Pancreas (tissue), 10 donors: ENCODE measurements around the gene SPAG16. TPM values are rescaled to one million over a fixed set of nuclear protein-coding genes. Genes with fewer than 3 reads are reported as not detected.

Source experiments
- ATAC-seq, 4 donors: fragments of 200-7000 bp; cut with Tn5 transposase; one replicate each; pipeline versions ENCODE4 v1.8.0 to v1.9.1; 2020; ENCODE audit warnings: mild to moderate bottlenecking in 4 of 4, moderate library complexity in 4 of 4
- DNase-seq, 6 donors: peaks; one replicate each; pipeline ENCODE4 v3.0.0-alpha.2; 2020
- FAIRE-seq: peaks from 2 replicates; lab custom pipeline; 2012; peaks lifted over from hg19 to GRCh38; lab: Jason Lieb, UNC
- H3K27ac ChIP-seq, 4 donors: fragments of 200-600 bp; sonication (generic); 1 replicate in 3 of 4; 2 replicates in 1 of 4; pipeline versions ENCODE4 v1.5.0 to v1.8.0; 2020
- H3K27me3 ChIP-seq, 4 donors: fragments of 200-600 bp; one replicate each; pipeline ENCODE4 v1.8.0; 2021
- H3K36me3 ChIP-seq, 3 donors: fragments of 200-600 bp; sonication (generic) in 1 of 3; one replicate each; pipeline versions ENCODE4 v1.5.0 to v1.8.0; 2020 to 2021
- H3K4me1 ChIP-seq, 3 donors: fragments of 200-600 bp; one replicate each; pipeline ENCODE4 v1.8.0; 2021
- H3K4me3 ChIP-seq, 4 donors: fragments of 200-600 bp; sonication (generic) in 2 of 4; one replicate each; pipeline versions ENCODE4 v1.5.0 to v1.8.0; 2020 to 2021
- H3K9me3 ChIP-seq, 4 donors: fragments of 200-600 bp; one replicate each; pipeline ENCODE4 v1.8.0; 2021
- CTCF ChIP-seq, 4 donors: fragments of 200-600 bp; sonication (generic) in 3 of 4; IDR thresholded peaks; one replicate each; pipeline versions ENCODE4 v1.5.0 to v1.8.0; 2021; ENCODE audit warnings: antibody characterized with exemption in 4 of 4
- WGBS, 2 donors: extraction: QIAGEN DNeasy Blood & Tissue Kit; methylation state at CpG; one replicate each; pipeline ENCODE4 v1.1.7; 2013; 5-methylcytosine and 5-hydroxymethylcytosine counted together
- intact Hi-C, 3 donors: fragments of 100-400 bp; cut with DNase I; formaldehyde crosslinking; loops; one replicate each; pipeline versions ENCODE4 v1.11.1 to v1.14.2; 2022
- polyA plus RNA-seq, 2 donors: library from polyadenylated mRNA; stranded (reverse); fragments of 200-250 nt; gene quantifications; one replicate each; pipeline ENCODE4 v1.2.3, GENCODE V29; 2013
- total RNA-seq, 6 donors: library from RNA; stranded (reverse); fragmentation: NEBNext Ultra II Directional in 4 of 6; extraction: Animal tissue kit (Norgen Biotek cat#: 25700) in 4 of 6; gene quantifications; one replicate each; pipeline versions ENCODE4 v1.2.1 to v1.2.4, GENCODE V29; 2021 to 2023
- donor health status: healthy with polysubstance abuse.
- donor health status: DM: no; HTN: no; CAD: no; lungs with moderate emphysema.
- donor health status: DM: no; HTN: no; CAD: no.
- donor health status: control.
- donor health status: control.
- donor health status: Bipolar disorder and iron deficiency.
- donor health status: DM: yes; HTN: yes; CAD: no.
- donor health status: DM: no; HTN: no; CAD: no.
- donor health status: DM: no; HTN: no; CAD: no.
- donor health status: DM: yes; HTN: yes; CAD: no.

SPAG16 gene
- total and polyA plus RNA-seq, 8 donors = 9.7 to 25.7 (median 11.7) TPM

GRCh38 chr2:213281156-213281555 lies 3.1 kb upstream of the SPAG16 start:
- no peak for ATAC-seq
- no peaks in the 10 kb centered on the region for H3K36me3 ChIP-seq
- no peaks in the 10 kb centered on the region for H3K9me3 ChIP-seq
- H3K27me3 ChIP-seq = no peaks in the 10 kb centered on the region
- no peak for TF ChIP-seq CTCF (IDR thresholded peaks at IDR 0.05)
- H3K4me3 ChIP-seq = no peak overlapping the region
- intact Hi-C loops = no loop called here
- H3K27ac ChIP-seq = no peak overlapping the region
- peaks cover 2 to 9% (median 7%) of the 10 kb centered on the region in 3 donors for H3K4me1 ChIP-seq
- DNase-seq = no peak
- FAIRE-seq = no peak
- WGBS, 2 donors = 62 to 77% methylated on average over 1 of the region's 1 CpG

- intact Hi-C loops = no loop called here
- DNase-seq (no peak), FAIRE-seq (no peak), ATAC-seq (no peak)
- Histone ChIP-seq H3K27ac (peak overlapping the region in 3 of 4 donors; percentile 58 to 83 (median 79)), H3K4me3 (peak overlapping the region; percentile 62 to 86 (median 72)), H3K4me1 (peaks cover 9 to 27% (median 14%) of the 10 kb centered on the region in 3 donors), H3K9me3 (no peaks in the 10 kb centered on the region), H3K27me3 (no peaks in the 10 kb centered on the region), H3K36me3 (no peaks in the 10 kb centered on the region)
- TF ChIP-seq CTCF (IDR thresholded peaks at IDR 0.05) = no peak
- WGBS, 2 donors = 26 to 37% methylated on average over 5 of the region's 5 CpGs
Measured at GRCh38 chr2:213285404-213285803, 1.1 kb downstream of the SPAG16 start.

GRCh38 chr2:213286161-213286560 lies 1.9 kb downstream of the SPAG16 start:
- H3K4me1 ChIP-seq = peaks cover 9 to 29% (median 14%) of the 10 kb centered on the region in 3 donors
- no peak for FAIRE-seq
- WGBS, 2 donors = 22 to 30% methylated on average over 1 of the region's 1 CpG
- no peak for TF ChIP-seq CTCF (IDR thresholded peaks at IDR 0.05)
- DNase-seq = no peak
- peak overlapping the region in 2 of 4 donors; percentile 79 to 83 for H3K27ac ChIP-seq
- H3K27me3 ChIP-seq = no peaks in the 10 kb centered on the region
- no peaks in the 10 kb centered on the region for H3K9me3 ChIP-seq
- intact Hi-C loops = no loop called here
- peak overlapping the region in 1 of 4 donors; percentile 62 for H3K4me3 ChIP-seq
- H3K36me3 ChIP-seq = no peaks in the 10 kb centered on the region
- ATAC-seq = no peak

GRCh38 chr2:213288913-213289700 lies 4.8 kb downstream of the SPAG16 start:
- peak overlapping the region in 2 of 4 donors; percentile 4 to 6 for H3K27ac ChIP-seq
- TF ChIP-seq CTCF (IDR thresholded peaks at IDR 0.05) = no peak
- no peaks in the 10 kb centered on the region for H3K9me3 ChIP-seq
- H3K4me1 ChIP-seq = peaks cover 9 to 26% (median 14%) of the 10 kb centered on the region in 3 donors
- FAIRE-seq (no peak), DNase-seq (peak in 1 of 6 donors; percentile 9), ATAC-seq (peak in 2 of 4 donors; percentile 6 to 36)
- H3K36me3 ChIP-seq = no peaks in the 10 kb centered on the region
- no peak overlapping the region for H3K4me3 ChIP-seq
- 21 to 22% methylated on average over 2 of the region's 2 CpGs for WGBS, 2 donors
- intact Hi-C loops = no loop called here
- H3K27me3 ChIP-seq = no peaks in the 10 kb centered on the region

GRCh38 chr2:213290501-213290900 lies 6.2 kb downstream of the SPAG16 start:
- TF ChIP-seq CTCF (IDR thresholded peaks at IDR 0.05) = no peak
- Histone ChIP-seq H3K9me3 (no peaks in the 10 kb centered on the region), H3K4me3 (no peak overlapping the region), H3K27me3 (no peaks in the 10 kb centered on the region), H3K36me3 (no peaks in the 10 kb centered on the region), H3K27ac (no peak overlapping the region), H3K4me1 (peaks cover 9 to 26% (median 14%) of the 10 kb centered on the region in 3 donors)
- 51 to 58% methylated on average over 3 of the region's 3 CpGs for whole genome bisulfite sequencing, 2 donors
- FAIRE-seq (no peak), ATAC-seq (no peak), DNase-seq (no peak)
- intact Hi-C loops = no loop called here
